Activated effector memory CD4-positive, alpha-beta T cell treated with Interleukin-2 at 50 U/mL for 16 hours (primary cell): ENCODE data around the gene ZNF763.
"Not testable (repeated sequence)": the region's sequence is repeated elsewhere in the genome, so short reads cannot be mapped to it uniquely, and the experiment has no call there.

Experiments used
- DNase-seq: peaks from one replicate; pipeline ENCODE4 v3.0.0-alpha.2; 2020

ZNF763 gene

GRCh38 chr19:11964858-11965645, at the start of gene ZNF763:
ZNF763 (plus strand) TSS chr19:11965040; CDS start chr19:11965209, 169 bp downstream.
- peak; percentile 87 for DNase-seq

- no peak for DNase-seq
Measured at GRCh38 chr19:11921852-11922495, 42.9 kb upstream of the ZNF763 start.

- DNase-seq = peak; percentile 87
Measured at GRCh38 chr19:11924886-11925650, 39.8 kb upstream of the ZNF763 start, which contains the start of gene ZNF700. ZNF700 (plus strand) TSS chr19:11925107; CDS start chr19:11925211, 104 bp downstream.

- DNase-seq = not testable (repeated sequence)
Measured at GRCh38 chr19:11925651-11926187, 39.1 kb upstream of the ZNF763 start.

- no peak for DNase-seq
Measured at GRCh38 chr19:11927227-11927626, 37.6 kb upstream of the ZNF763 start.

- DNase-seq = no peak
Measured at GRCh38 chr19:11931051-11931450, 33.8 kb upstream of the ZNF763 start.

- DNase-seq = no peak
Measured at GRCh38 chr19:11931513-11931912, 33.3 kb upstream of the ZNF763 start.

GRCh38 chr19:11935829-11936228, 29.0 kb upstream of the ZNF763 start:
- not testable (repeated sequence) for DNase-seq

- not testable (repeated sequence) for DNase-seq
Measured at GRCh38 chr19:11938383-11938782, 26.5 kb upstream of the ZNF763 start.

- DNase-seq = not testable (repeated sequence)
Measured at GRCh38 chr19:11941361-11941887, 23.4 kb upstream of the ZNF763 start.

- DNase-seq = no peak
Measured at GRCh38 chr19:11942008-11942842, 22.6 kb upstream of the ZNF763 start.

GRCh38 chr19:11942843-11943108, 22.1 kb upstream of the ZNF763 start:
- DNase-seq = no peak

- DNase-seq = no peak
Measured at GRCh38 chr19:11944656-11945055, 20.2 kb upstream of the ZNF763 start.

- no peak for DNase-seq
Measured at GRCh38 chr19:11948646-11949045, 16.2 kb upstream of the ZNF763 start.

GRCh38 chr19:11949201-11949600, 15.6 kb upstream of the ZNF763 start:
- DNase-seq = no peak

GRCh38 chr19:11949614-11950080, 15.2 kb upstream of the ZNF763 start:
- not testable (repeated sequence) for DNase-seq

GRCh38 chr19:11950312-11950711, 14.5 kb upstream of the ZNF763 start:
- DNase-seq = no peak

GRCh38 chr19:11963566-11964355, 1.1 kb upstream of the ZNF763 start:
- peak; percentile 59 for DNase-seq

- no peak for DNase-seq
Measured at GRCh38 chr19:11964496-11964857, 363 bp upstream of the ZNF763 start.

GRCh38 chr19:11970174-11970573, 5.3 kb downstream of the ZNF763 start:
- DNase-seq = no peak

- DNase-seq = no peak
Measured at GRCh38 chr19:11971041-11971440, 6.2 kb downstream of the ZNF763 start.
